ENCODE data around the gene BACH2.
"Not testable (repeated sequence)": the region's sequence is repeated elsewhere in the genome, so short reads cannot be mapped to it uniquely, and the experiment has no call there.

Gene BACH2

DNA sequence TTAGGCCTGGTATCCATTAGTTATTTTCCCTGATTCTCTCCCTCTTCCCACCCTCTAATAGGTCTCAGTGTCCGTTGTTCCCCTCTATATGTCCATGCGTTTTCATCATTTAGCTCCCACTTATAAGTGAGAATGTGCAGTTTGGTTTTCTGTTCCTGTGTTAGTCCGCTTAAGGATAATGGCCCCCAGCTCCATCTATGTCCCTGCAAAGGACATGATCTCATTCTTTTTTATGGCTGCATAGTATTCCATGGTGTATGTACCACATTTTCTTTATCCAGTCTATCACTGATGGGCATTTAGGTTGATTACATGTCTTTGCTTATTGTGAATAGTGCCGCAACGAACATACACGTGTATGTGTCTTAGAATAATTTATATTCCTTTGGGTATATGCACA lies 14.4 kb downstream of the BACH2 start:
- DNase-seq = not testable (repeated sequence)

DNA sequence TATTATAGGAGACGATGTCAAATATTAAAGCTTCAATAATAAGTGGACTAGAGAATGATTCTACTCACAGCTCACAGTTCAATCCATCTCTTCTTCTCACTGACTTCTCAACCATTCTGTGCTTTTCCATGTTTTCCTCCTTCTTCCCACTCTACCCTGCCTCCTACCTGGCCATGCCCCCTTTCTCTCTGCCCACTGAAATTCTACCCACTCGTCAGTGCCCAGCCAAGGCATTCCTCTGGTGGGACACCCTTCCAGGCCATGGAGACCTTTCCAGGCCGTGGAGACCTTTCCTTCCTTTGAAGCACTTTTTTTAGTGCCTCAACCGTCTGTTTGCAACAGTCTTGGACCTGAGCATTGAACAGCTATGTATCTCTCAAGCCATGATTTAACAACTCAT lies 18.5 kb downstream of the BACH2 start:
- no peak for DNase-seq

DNA sequence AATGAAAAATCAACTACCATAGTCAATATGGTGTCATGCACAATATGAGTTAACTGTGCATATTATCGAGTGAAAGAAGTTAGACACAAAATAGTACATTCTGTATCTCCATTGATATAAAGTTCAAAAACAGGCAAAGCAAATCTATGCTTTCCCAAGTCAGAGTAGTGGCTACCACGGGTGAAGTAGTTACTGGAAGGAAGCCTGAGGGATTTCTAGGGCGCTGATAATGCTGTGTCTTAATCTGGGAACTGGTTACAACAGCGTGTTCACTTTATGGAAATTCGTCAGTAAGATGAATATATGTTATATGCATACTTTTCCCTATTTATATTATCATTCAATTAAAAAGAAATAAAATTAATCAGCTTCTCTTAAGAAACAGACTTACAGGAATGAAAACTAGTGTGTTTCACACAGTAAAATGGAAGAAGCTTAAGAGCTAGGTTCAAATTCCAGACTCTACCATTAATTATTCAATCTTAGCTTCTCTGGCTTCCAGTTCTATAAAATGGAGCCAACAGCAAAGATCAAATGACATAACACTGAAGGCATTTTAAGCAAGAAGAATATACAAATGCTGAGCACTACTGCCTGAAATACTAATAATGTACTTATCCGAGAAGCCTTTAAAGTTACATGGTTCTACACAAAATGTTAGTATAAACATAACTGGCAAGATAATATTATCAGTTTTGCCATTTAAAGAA lies 19.2 kb downstream of the BACH2 start:
- DNase-seq = no peak

DNA sequence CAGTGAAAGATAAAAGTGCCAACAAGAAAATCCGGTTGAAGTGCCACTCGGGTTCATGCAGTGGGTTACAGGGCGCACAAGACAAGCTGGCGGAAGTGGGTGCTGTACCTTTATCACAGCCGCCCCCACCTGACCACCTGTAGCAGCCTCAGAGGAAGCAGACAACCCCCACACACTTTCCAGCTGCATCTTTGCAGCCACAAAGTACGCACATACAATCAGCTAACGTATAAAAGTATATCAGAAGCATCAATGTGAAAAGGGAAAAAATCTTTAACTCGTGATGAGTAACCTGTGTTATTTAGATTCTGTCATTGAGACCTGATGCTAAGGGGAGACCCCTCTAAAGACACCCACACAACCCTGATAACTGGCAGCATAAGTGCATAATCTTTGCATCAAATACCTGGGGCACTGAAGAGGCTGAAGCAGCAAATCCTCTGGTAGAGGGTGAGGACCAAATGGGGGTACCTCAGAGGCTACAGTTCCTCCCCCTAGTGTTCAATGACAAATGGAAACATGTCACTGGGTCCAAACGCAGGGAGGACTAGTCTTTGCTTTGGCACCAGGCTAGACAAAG lies 22.1 kb downstream of the BACH2 start:
- no peak for DNase-seq

DNA sequence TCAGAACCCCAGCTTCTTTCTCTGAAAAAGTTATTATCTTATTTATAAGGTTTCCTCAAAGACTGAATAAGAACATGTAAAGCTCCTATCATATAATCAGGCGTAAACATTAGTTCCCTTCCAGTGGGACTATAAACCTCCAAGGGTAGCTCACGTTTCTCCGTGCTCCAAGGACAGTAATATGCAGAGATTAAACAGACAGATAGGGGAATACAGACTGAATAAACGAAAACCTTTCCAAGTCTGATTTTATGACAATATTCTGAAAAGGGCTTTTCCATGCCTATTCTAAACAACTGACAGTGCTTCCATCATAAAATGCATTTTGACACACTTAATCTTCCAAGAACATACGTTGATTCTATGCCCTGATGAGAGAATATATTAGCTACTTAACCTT lies 22.8 kb downstream of the BACH2 start:
- DNase-seq = no peak

DNA sequence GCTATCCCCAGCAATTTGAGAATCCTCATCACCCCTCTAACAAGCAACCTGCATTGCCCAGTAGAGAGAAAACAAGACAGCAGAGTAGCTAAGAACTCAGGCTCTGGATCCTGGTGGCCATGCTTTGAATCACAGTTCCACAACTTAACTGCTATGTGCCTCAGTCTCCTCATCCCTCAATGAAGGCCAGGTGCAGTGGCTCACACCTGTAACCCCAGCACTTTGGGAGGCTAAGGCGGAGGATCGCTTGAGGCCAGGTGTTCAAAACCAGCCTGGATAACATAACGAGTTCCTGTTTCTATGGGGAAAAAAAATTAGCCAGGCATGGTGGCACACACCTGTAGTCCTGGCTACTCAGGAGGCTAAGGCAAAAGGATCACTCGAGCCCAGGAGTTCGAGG lies 23.7 kb downstream of the BACH2 start:
- no peak for DNase-seq

DNA sequence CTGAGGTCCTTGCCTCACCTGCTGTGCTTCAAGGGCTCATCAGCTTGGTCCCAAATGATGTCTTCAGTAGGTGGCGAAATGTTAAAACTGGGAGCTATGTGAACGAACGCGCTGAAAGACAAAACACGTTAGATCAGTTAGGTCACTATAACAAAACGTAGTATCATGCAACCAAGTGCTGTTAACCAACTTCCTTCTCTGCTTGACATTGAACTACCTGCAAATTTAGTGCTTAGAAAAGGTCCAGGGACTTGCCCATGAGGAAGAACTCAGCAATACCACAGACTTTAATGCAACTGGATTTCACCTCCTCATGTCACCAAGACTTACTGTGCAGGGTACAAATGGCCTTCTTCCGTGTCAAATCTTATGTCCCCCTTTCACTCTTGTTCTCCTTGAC lies 24.8 kb downstream of the BACH2 start:
- DNase-seq = no peak

DNA sequence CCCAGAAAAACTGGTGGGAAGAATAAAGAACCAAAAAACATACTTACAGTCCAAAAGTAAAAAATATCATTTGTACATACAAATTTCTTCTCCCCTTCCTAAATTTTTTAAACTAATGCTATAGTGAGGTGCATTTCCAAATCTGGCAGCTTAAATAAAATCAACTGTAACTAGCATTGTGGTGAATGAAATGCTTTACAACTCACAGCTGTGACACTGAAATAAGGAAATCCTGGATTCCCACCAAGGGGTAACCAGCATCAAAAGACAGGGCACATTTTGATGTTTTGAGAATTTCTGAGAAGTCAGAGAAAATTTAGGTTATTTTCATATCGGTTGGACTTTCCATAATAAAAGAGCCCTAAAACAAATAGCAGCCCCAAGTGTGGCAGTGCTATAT lies 27.3 kb downstream of the BACH2 start:
- DNase-seq = no peak

DNA sequence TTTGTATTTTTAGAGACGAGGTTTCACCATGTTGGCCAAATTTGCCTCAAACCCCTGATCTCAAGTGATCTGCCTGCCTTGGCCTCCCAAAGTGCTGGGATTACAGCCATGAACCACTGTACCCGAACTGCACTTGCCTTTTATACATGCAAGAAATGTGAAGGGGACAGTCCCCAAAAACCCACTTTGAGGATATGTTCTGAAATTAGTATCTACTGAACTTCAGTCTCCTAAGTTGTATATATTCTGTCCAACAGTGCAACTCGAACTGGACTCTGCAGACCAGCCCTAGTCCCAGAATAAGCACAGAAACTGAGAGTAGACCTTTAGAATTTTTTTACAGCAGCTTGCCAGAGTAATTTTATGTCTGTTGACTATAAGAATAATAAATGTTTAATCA lies 28.5 kb downstream of the BACH2 start:
- DNase-seq = no peak

DNA sequence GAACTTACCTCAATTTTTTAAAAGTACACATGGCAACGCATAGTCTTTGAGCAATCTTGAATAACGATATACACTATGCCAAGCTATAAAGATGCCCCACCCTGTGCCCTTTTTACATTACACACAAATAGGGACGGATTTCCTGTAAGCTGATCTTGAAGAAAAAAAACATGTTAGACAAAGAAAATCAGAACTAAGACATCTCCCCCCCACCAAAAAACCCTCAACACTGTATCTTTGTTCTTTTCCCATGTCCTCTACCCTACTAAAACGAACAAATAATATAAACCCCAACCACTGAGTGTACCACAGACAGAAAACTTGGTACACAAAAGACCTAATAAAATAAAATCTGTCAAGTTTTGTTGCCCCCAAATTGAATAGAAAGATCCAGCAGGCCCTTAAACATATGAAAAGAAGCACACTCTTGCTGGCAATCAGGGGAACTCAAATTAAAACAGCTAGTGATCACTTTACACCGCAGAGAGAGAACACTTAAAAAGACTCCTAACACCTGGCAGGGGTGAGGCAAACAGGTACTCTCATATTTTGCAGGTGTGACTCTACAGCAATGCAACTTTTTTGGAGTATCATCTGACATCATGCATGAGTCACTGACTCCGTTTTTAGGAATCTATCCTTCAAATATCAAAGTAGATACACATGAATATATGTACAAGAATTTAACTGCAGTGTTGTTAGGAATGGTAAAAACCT lies 29.6 kb downstream of the BACH2 start:
- no peak for DNase-seq

DNA sequence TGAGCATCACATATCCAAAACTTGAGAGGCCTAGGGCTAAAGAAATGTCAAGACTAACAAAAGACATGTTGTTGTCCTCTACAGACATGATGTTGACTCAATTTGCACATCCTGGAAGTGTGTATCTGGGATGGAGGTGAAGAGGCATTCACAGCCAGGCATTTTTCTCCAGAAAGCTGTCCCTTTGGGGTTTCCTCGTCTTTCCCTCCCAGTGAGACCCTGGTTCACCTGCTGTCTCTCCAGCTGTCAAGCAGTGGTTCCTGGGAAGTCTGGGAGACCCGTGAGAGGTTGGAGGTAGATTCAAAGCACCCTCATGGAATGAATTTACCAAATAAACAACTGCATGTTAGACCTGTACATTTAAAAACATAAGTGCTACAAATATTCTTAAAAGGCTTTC lies 32.1 kb downstream of the BACH2 start:
- DNase-seq = no peak

DNA sequence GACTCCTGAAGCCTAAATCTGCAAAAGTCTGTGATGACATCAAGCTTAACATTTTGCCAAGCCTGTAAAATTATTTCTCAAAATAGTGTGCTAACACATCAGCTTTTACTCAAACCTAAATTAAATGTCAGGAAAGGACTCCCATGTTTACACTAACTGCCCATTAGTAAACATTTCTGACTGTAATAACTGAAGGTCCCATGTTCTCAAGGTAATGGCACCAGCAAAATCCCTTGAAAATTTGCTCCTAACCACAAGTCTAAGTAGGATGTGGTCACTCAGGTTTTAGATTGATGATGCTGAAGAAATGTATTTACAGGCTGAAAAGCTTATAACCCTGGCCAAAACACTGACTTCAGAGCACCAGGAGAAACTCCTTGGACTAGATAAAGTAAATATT lies 33.0 kb downstream of the BACH2 start:
- no peak for DNase-seq

DNA sequence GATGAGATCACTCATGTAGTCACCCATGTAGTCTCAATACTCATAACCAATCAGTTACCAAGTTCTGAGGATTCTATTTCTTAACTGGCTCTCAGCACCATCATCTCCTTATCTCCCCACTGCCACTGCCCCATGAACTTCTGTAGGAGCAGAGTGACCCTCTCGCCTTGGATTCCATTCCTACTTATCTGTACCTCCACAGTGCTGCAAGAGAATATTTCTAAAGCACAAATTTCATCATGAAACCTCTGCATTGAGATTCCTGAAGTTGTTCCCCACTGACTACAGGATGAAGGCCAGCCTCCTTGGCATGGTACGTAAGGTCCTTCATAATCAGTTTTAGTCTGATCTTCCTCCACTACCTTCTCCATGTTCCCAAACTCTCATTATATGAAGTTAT lies 34.8 kb downstream of the BACH2 start:
- DNase-seq = no peak

DNA sequence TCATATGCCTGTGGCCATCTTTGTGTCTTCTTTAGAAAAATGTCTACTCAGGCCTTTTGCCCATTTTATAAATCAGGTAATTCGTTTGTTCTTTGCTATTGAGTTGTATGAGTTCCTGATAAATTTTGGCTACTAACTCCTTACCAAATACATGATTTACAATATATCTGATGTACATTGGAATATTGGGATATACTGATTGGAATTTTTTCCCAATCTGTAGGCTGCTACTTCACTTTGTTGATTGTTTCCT lies 39.2 kb downstream of the BACH2 start:
- no peak for DNase-seq

DNA sequence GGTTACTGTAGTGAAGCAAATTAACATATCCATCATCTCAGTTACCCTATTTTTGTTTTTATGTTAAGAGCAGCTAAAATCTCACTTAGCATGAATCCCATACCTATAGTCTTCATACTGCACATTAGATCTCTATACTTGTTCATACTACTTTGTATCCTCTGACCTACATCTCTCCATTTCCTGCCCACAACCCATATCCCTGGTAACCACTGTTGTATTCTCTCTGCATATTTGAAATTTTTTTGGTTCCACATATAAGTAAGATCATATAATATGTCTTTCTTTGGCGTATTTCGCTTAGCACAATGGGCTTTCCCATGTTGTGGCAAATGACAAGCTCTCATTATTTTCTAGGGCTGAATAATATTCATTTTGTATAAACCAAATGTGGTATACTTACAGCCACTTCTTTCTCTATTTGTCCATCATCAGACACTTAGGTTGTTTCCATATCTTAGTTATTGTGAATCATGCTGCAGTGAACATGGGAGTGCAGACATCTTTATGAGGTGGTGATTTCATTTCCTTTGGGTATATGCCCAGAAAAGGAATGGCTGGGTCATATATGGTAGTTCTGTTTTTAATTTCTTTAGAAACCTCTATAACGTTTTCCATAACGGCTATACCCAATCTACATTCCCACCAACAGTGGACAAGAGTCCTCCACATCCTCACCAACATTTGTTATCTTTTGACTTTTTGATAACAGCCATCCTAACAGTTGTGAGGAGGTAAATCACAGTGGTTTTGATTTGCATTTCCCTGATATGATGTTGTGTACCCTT lies 39.8 kb downstream of the BACH2 start:
- no peak for DNase-seq

DNA sequence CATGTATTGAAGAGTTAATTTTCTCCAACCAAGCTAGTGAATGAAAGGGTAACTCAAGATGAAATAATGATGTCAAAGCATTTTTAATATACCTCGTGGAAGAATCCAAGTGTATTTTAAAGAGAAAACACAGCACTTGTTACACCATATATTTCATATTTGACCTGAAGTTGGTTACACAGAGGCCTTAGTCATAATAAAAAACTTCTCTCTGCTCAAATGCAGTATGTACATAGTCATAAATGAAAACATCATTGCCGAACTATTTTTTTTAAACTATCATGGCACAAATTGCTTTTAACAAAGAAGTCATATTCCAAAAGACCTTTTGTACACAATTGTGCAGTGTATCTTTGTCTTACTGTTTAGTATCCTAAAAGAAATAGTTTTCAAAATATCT lies 43.0 kb downstream of the BACH2 start:
- no peak for DNase-seq

DNA sequence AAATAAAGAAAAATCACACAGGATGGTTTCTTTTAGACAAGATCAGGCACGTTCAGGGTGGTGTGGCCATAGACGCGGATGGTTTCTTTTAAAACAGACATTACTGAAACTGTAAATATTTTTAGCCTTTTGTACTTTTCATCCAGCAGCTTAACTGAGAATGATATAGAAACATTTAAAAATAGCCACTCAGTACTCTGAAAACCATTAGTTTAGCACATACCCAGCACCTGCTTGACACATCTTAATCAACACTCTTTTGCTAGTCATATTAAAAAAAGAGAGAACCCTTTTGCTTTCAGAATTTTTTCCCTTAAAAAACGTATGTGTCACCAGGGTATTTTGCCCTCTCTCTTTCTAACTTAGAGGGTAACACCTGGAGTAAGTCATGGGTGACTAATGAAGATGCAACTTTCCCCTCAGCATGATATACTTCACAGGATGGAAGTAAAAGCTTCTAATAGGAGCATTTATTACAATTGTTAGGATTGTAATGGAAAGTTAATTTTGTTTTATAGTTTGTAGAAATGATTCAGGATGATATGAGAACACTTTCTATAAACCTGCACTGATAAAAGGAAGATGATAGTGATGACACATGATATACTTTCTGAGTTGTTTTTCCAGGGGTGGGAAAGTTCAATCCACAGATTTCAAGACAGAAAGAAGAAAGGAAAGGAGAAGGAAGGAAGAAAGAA lies 45.2 kb downstream of the BACH2 start:
- no peak for DNase-seq

DNA sequence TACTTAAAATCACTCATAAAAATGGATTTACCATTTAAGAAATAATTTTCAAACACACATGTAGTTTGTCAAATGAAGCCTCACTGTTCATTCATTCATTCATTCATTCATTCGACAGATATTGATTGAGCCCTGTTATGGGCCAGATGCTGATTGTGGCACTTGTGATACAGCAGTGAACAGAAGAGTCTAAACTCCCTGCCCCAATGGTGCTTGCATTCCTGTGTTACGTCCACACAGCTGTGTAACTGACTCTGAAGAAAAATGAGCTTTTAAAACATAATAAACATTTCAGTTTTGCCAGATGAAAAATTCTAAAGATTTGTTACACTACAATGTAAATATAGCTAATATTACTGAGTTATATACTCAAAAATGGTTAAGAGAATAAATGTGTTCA lies 46.2 kb downstream of the BACH2 start:
- no peak for DNase-seq

DNA sequence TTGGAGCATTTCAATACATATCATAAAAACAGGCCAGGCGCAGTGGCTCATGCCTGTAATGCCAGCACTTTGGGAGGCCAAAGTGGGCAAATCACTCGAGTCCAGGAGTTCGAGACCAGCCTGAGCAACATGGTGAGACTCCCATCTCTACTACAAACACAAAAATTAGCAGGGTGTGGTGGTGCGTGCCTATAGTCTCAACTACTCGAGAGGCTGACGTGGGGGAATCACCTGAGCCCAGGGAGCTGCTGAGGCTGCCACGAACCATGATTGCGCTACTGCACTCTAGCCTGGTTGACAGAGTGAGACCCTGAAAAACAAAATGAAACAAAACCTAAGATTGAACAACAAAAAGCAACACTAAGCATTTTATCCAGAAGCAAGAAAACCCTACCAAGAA lies 47.2 kb downstream of the BACH2 start:
- DNase-seq = no peak

DNA sequence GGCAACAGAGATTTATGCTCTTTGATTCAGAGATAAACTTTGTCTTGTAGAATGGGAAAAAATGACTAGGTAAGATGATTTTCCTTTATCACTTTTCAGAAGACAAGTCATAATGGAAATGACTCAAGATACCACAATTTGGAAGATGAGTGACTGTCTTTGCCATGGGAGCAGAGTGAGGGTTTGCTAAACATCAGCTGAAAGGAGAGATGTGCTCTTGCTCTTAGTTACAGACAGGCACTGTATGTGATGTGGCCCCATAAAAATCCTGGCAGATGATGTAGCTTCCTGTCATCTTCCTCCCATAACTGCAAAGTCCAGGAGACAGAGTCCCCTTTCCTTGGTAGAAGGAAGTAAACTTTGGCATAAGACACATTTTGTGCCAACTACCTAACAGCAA lies 47.6 kb downstream of the BACH2 start:
- DNase-seq = no peak

DNA sequence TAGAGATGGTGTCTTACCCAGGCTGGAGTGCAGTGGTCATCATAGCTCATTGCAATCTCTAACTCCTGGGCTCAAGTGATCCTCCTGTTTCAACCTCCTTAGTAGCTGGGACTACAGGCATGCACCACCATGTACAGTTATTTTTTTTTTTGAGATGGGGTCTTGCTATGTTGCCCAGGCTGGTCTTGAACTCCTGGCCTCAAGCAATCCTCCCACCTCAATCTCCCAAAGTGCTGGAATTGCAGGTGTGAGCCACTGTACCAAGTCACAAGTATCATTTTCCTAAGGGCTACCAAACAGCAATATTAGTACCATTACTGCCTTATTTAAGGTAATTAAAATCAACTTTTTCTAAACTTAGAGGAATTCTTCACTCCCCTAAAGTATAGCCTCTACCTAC lies 49.4 kb downstream of the BACH2 start:
- DNase-seq = no peak

Data from amygdala (tissue), 56 donors.